Mesothelial cell of epicardium (in vitro differentiated cells): ENCODE data around the gene CAPNS1. TPM values are rescaled to one million over a fixed set of nuclear protein-coding genes. Genes with fewer than 3 reads are reported as not detected.
"Not testable (repeated sequence)": the region's sequence is repeated elsewhere in the genome, so short reads cannot be mapped to it uniquely, and the experiment has no call there.

Source experiments
- DNase-seq, 2 experiments: peaks; one replicate each; pipeline ENCODE4 v3.0.0; 2021; ENCODE audit warnings: low spot score in 2 of 2; ENCODE audit not compliant: unreplicated experiment in 2 of 2
- H3K27ac Mint-ChIP-seq: 2 replicates; pipeline ENCODE4 v1.8.0; 2021; ENCODE audit warnings: mixed read lengths
- H3K27me3 Mint-ChIP-seq: 2 replicates; pipeline ENCODE4 v1.8.0; 2021; ENCODE audit warnings: low read depth, mixed read lengths
- H3K36me3 Mint-ChIP-seq: 2 replicates; pipeline ENCODE4 v1.8.0; 2021; ENCODE audit warnings: mixed read lengths
- H3K4me1 Mint-ChIP-seq: 2 replicates; pipeline ENCODE4 v1.8.0; 2021; ENCODE audit warnings: mixed read lengths
- H3K4me3 Mint-ChIP-seq: 2 replicates; pipeline ENCODE4 v1.8.0; 2021; ENCODE audit warnings: mild to moderate bottlenecking, moderate library complexity, mixed read lengths
- H3K9me3 Mint-ChIP-seq: 2 replicates; pipeline ENCODE4 v1.8.0; 2021; ENCODE audit warnings: mixed read lengths
- total RNA-seq: library from RNA; stranded (reverse); gene quantifications from 3 replicates; pipeline ENCODE4 v1.2.1, GENCODE V29; 2021
- TF ChIP-seq, protein P1 (sequence below): fragments of 200-600 bp; sonication (generic); IDR thresholded peaks from one replicate; pipeline ENCODE4 v1.5.0; 2021; ENCODE audit warnings: antibody characterized with exemption; ENCODE audit not compliant: unreplicated experiment

CAPNS1 gene
- total RNA-seq, 1 donor from 2014 or later, result 425 TPM

- no peaks in the 10 kb centered on the region for H3K9me3 Mint-ChIP-seq
- no peak for DNase-seq
- H3K36me3 Mint-ChIP-seq, result peaks cover 8% of the 10 kb centered on the region
- peaks cover 12% of the 10 kb centered on the region for H3K4me1 Mint-ChIP-seq
- H3K27ac Mint-ChIP-seq, result peak overlapping the region; percentile 91
- TF ChIP-seq, protein P1, sequence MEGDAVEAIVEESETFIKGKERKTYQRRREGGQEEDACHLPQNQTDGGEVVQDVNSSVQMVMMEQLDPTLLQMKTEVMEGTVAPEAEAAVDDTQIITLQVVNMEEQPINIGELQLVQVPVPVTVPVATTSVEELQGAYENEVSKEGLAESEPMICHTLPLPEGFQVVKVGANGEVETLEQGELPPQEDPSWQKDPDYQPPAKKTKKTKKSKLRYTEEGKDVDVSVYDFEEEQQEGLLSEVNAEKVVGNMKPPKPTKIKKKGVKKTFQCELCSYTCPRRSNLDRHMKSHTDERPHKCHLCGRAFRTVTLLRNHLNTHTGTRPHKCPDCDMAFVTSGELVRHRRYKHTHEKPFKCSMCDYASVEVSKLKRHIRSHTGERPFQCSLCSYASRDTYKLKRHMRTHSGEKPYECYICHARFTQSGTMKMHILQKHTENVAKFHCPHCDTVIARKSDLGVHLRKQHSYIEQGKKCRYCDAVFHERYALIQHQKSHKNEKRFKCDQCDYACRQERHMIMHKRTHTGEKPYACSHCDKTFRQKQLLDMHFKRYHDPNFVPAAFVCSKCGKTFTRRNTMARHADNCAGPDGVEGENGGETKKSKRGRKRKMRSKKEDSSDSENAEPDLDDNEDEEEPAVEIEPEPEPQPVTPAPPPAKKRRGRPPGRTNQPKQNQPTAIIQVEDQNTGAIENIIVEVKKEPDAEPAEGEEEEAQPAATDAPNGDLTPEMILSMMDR, result no peak
- H3K27me3 Mint-ChIP-seq, result no peaks in the 10 kb centered on the region
- no peak overlapping the region for H3K4me3 Mint-ChIP-seq
Measured at GRCh38 chr19:36182612-36183244, 42.9 kb downstream of the CAPNS1 start.

GRCh38 chr19:36183245-36183628, 43.4 kb downstream of the CAPNS1 start:
- H3K4me1 Mint-ChIP-seq, result peaks cover 12% of the 10 kb centered on the region
- H3K36me3 Mint-ChIP-seq, result peaks cover 8% of the 10 kb centered on the region
- DNase-seq, result no peak

DNA sequence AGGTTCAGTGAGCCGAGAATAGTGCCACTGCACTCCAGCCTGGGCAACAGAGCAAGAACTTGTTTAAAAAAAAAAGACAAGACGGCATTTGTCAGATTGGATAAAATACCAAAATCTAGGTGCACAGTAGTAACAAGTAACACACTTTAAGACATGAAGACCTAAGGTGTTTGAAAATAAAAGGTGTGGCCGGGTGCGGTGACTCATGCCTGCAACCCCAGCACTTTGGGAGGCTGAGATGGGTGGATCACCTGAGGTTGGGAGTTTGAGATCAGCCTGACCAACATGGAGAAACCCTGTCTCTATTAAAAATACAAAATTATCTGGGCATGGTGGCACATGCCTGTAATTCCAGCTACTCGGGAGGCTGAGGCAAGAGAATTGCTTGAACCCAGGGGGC, 46.9 kb downstream of the CAPNS1 start:
- not testable (repeated sequence) for H3K27me3 Mint-ChIP-seq, H3K4me3 Mint-ChIP-seq, DNase-seq, H3K27ac Mint-ChIP-seq, H3K9me3 Mint-ChIP-seq
- H3K36me3 Mint-ChIP-seq, result peaks cover 15% of the 10 kb centered on the region
- peaks cover 12% of the 10 kb centered on the region for H3K4me1 Mint-ChIP-seq

More at GRCh38 chr19:36183245-36183628, 43.4 kb downstream of the CAPNS1 start:
- H3K27ac Mint-ChIP-seq, result peak overlapping the region; percentile 91
- no peak overlapping the region for H3K4me3 Mint-ChIP-seq
- TF ChIP-seq, protein P1, result no peak
- no peaks in the 10 kb centered on the region for H3K9me3 Mint-ChIP-seq
- H3K27me3 Mint-ChIP-seq, result no peaks in the 10 kb centered on the region

DNA sequence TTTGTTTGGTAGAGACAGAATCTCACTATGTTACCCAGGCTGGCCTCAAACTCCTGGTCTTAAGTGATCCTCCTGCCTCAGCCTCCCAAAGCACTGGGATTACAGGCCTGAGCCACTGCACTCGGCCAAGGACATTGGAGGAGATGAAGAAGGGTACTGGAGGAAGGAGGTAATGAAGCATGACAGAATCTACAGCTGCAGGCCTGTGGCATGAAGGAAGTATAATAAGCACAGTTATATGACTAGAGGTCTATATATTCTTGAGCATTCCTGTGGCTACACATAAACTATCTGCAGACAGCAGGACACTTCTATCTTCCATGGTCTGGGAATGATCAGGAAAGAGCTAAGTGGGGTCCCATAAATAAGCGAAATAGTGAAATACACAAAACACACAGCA, 56.4 kb downstream of the CAPNS1 start:
- TF ChIP-seq, protein P1, result no peak
- Mint-ChIP-seq H3K4me3 (no peak overlapping the region), H3K27ac (no peak overlapping the region), H3K4me1 (no peaks in the 10 kb centered on the region), H3K27me3 (no peaks in the 10 kb centered on the region), H3K36me3 (peaks cover 24% of the 10 kb centered on the region), H3K9me3 (no peaks in the 10 kb centered on the region)
- no peak for DNase-seq

DNA sequence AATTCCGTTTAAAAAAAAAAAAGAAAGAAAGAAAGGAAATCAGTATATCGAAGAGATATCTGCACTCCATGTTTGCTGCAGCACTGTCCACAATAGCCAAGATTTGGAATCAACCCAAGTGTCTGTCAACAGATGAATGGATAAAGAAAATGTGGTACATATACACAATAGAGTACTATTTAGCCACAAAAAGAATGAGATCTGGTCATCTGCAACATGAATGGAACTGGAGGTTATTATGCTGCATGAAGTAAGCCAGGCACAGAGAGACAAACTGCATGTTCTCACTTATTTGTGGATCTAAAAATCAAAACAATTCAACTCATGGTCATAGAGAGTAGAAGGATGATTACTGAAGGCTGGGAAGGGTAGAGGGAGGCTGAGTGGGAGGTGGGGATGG, 58.3 kb downstream of the CAPNS1 start:
- Mint-ChIP-seq H3K27ac (no peak overlapping the region), H3K9me3 (no peaks in the 10 kb centered on the region), H3K4me1 (no peaks in the 10 kb centered on the region), H3K36me3 (peaks cover 18% of the 10 kb centered on the region), H3K27me3 (no peaks in the 10 kb centered on the region), H3K4me3 (no peak overlapping the region)
- DNase-seq, result no peak
- TF ChIP-seq, protein P1, result no peak

Other genes starting within 250 kb of the CAPNS1 start
- gene NFKBID, start 239.5 kb upstream of the CAPNS1 start, total RNA-seq, result 16.3 to 18.9 TPM (median 17.1 TPM) in 3 replicates
- gene HCST, start 237.5 kb upstream of the CAPNS1 start, total RNA-seq, result 0.62 to 1.4 TPM (median 0.92 TPM) in 3 replicates
- gene TYROBP, start 231.8 kb upstream of the CAPNS1 start, total RNA-seq, result not detected in 3 replicates
- 25.7 to 28.5 TPM (median 27.5 TPM) in 3 replicates for gene LRFN3, start 203.7 kb upstream of the CAPNS1 start, total RNA-seq
- gene SDHAF1, start 144.9 kb upstream of the CAPNS1 start, total RNA-seq, result 10.6 to 12.4 TPM (median 12.0 TPM) in 3 replicates
- 16.8 to 17.0 TPM (median 17.0 TPM) in 3 replicates for gene SYNE4, start 131.3 kb upstream of the CAPNS1 start, total RNA-seq
- 26.3 to 28.9 TPM (median 28.7 TPM) in 3 replicates for gene ALKBH6, start 125.9 kb upstream of the CAPNS1 start, total RNA-seq
- gene CLIP3, start 107.2 kb upstream of the CAPNS1 start, total RNA-seq, result 58.5 to 59.0 TPM (median 59.0 TPM) in 3 replicates
- gene THAP8, start 85.8 kb upstream of the CAPNS1 start, total RNA-seq, result 8.9 to 9.7 TPM (median 9.2 TPM) in 3 replicates
- gene WDR62, start 85.2 kb upstream of the CAPNS1 start, total RNA-seq, result 5.1 to 7.1 TPM (median 5.9 TPM) in 3 replicates
- not detected in 3 replicates for gene OVOL3, start 28.9 kb upstream of the CAPNS1 start, total RNA-seq
- 51.8 to 60.9 TPM (median 59.5 TPM) in 3 replicates for gene POLR2I, start 25.2 kb upstream of the CAPNS1 start, total RNA-seq
- gene TBCB, start 24.6 kb upstream of the CAPNS1 start, total RNA-seq, result 112 to 116 TPM (median 115 TPM) in 3 replicates
- not detected in 3 replicates for gene COX7A1, start 12.4 kb downstream of the CAPNS1 start, total RNA-seq
- gene ZNF565, start 74.6 kb downstream of the CAPNS1 start, total RNA-seq, result 7.1 to 9.1 TPM (median 8.9 TPM) in 3 replicates
- 126 to 132 TPM (median 131 TPM) in 3 replicates for gene ZNF146, start 75.0 kb downstream of the CAPNS1 start, total RNA-seq
- gene ZFP14, start 239.1 kb downstream of the CAPNS1 start, total RNA-seq, result 13.9 to 14.6 TPM (median 14.3 TPM) in 3 replicates